Activated CD4-positive, alpha-beta T cell treated with anti-CD3 and anti-CD28 coated beads, Interleukin-2, amount 50 U/mL, for 1 hour (primary cell): ENCODE results near the gene VSTM4.

Experiments used
- DNase-seq: peaks from one replicate; pipeline ENCODE4 v3.0.0-alpha.2; 2020

Gene VSTM4

GRCh38 chr10:49115015-49115795, at the start of gene VSTM4:
Gene VSTM4 (minus strand): TSS chr10:49115522. CDS start chr10:49115485, 37 bp downstream.
- DNase-seq: no peak

GRCh38 chr10:49164559-49165188, 49.4 kb upstream of the VSTM4 start:
- peak; percentile 19 for DNase-seq

- no peak for DNase-seq
These were observed 48.4 kb upstream of the VSTM4 start for GRCh38 chr10:49163741-49164140.

- no peak for DNase-seq
These were observed 47.5 kb upstream of the VSTM4 start for GRCh38 chr10:49162761-49163310.

GRCh38 chr10:49162063-49162462, 46.7 kb upstream of the VSTM4 start:
- no peak for DNase-seq

- DNase-seq: no peak
These were observed 46.2 kb upstream of the VSTM4 start for GRCh38 chr10:49161411-49161997.

- no peak for DNase-seq
These were observed 45.5 kb upstream of the VSTM4 start for GRCh38 chr10:49160814-49161213.

- no peak for DNase-seq
These were observed 44.8 kb upstream of the VSTM4 start for GRCh38 chr10:49160110-49160509.

- DNase-seq: no peak
These were observed 43.6 kb upstream of the VSTM4 start for GRCh38 chr10:49158915-49159314.

GRCh38 chr10:49158404-49158803, 43.1 kb upstream of the VSTM4 start:
- DNase-seq: no peak

- no peak for DNase-seq
These were observed 41.9 kb upstream of the VSTM4 start for GRCh38 chr10:49157229-49157628.

- DNase-seq: no peak
These were observed 39.3 kb upstream of the VSTM4 start for GRCh38 chr10:49154641-49155040.

- no peak for DNase-seq
These were observed 38.6 kb upstream of the VSTM4 start for GRCh38 chr10:49153971-49154370.

GRCh38 chr10:49153115-49153514, 37.8 kb upstream of the VSTM4 start:
- DNase-seq: no peak

GRCh38 chr10:49152663-49153062, 37.3 kb upstream of the VSTM4 start:
- no peak for DNase-seq

- DNase-seq: no peak
These were observed 36.7 kb upstream of the VSTM4 start for GRCh38 chr10:49152037-49152436.

- no peak for DNase-seq
These were observed 36.2 kb upstream of the VSTM4 start for GRCh38 chr10:49151481-49151880.

- DNase-seq: no peak
These were observed 35.7 kb upstream of the VSTM4 start for GRCh38 chr10:49151025-49151445.

- no peak for DNase-seq
These were observed 35.1 kb upstream of the VSTM4 start for GRCh38 chr10:49150426-49150825.

- no peak for DNase-seq
These were observed 34.6 kb upstream of the VSTM4 start for GRCh38 chr10:49149881-49150280.

- DNase-seq: no peak
These were observed 28.9 kb upstream of the VSTM4 start for GRCh38 chr10:49144058-49144720.

- DNase-seq: no peak
These were observed 27.9 kb upstream of the VSTM4 start for GRCh38 chr10:49143249-49143648.
